Kidney (tissue), 14 donors: ENCODE data around the gene ZNF227. TPM values are rescaled to one million over a fixed set of nuclear protein-coding genes. Genes with fewer than 3 reads are reported as not detected.
"Not testable (repeated sequence)": the region's sequence is repeated elsewhere in the genome, so short reads cannot be mapped to it uniquely, and the experiment has no call there.

Experiments used
- DNase-seq, 5 donors: peaks; one replicate each; pipeline ENCODE4 v3.0.0-alpha.2; 2013 to 2020
- FAIRE-seq: peaks from 2 replicates; lab custom pipeline; 2012; peaks lifted over from hg19 to GRCh38; lab: Jason Lieb, UNC
- H3K27ac ChIP-seq, 2 donors: one replicate each; pipeline ENCODE4 v1.7.0; 2013; ENCODE audit warnings: low read depth in 2 of 2, low read length in 2 of 2, inconsistent platforms in 1 of 2
- H3K27me3 ChIP-seq: one replicate; pipeline ENCODE4 v1.7.1; 2013; ENCODE audit warnings: low read length, inconsistent platforms; ENCODE audit not compliant: control insufficient read depth, insufficient read depth
- H3K36me3 ChIP-seq, 3 donors: one replicate each; pipeline versions ENCODE4 v1.7.0 to v1.7.1; 2013; ENCODE audit warnings: low read length in 3 of 3, control low read depth in 1 of 3, inconsistent platforms in 1 of 3; ENCODE audit not compliant: insufficient read depth in 3 of 3, control insufficient read depth in 2 of 3
- H3K4me1 ChIP-seq, 3 donors: one replicate each; pipeline versions ENCODE4 v1.7.0 to v1.7.1; 2013; ENCODE audit warnings: low read length in 3 of 3, inconsistent platforms in 1 of 3, low read depth in 1 of 3; ENCODE audit not compliant: control insufficient read depth in 2 of 3, insufficient read depth in 2 of 3
- H3K4me3 ChIP-seq, 3 donors: one replicate each; pipeline versions ENCODE4 v1.7.0 to v1.8.1; 2013; ENCODE audit warnings: low read length in 3 of 3, control low read depth in 1 of 3, inconsistent platforms in 1 of 3
- H3K9ac ChIP-seq, 3 donors: one replicate each; pipeline versions ENCODE4 v1.7.0 to v1.7.1; 2013; ENCODE audit warnings: low read length in 3 of 3, control low read depth in 1 of 3, inconsistent platforms in 1 of 3
- H3K9me3 ChIP-seq, 3 donors: one replicate each; pipeline versions ENCODE4 v1.7.0 to v1.7.1; 2013; ENCODE audit warnings: low read length in 3 of 3, control low read depth in 1 of 3, inconsistent platforms in 1 of 3; ENCODE audit not compliant: control insufficient read depth in 2 of 3, insufficient read depth in 1 of 3
- intact Hi-C: fragments of 100-400 bp; cut with DNase I; formaldehyde crosslinking; loops from one replicate; pipeline ENCODE4 v1.11.1; 2022
- polyA plus RNA-seq: library from polyadenylated mRNA; stranded (reverse); fragments of 350-450 nt; fragmentation: Illumina TruSeq; extraction: RNeasy Lipid Tissue Mini Kit (QIAGEN cat#74804); gene quantifications from one replicate; pipeline ENCODE4 v1.2.3, GENCODE V29; 2014; ENCODE audit warnings: low read depth, low replicate concordance; ENCODE audit not compliant: insufficient read depth
- total RNA-seq: library from RNA; stranded (reverse); fragmentation: NEBNext Ultra II Directional; extraction: Animal tissue kit (Norgen Biotek cat#: 25700); gene quantifications from one replicate; pipeline ENCODE4 v1.2.1, GENCODE V29; 2021
- TF ChIP-seq, protein P1 (sequence below): IDR thresholded peaks from 3 replicates; pipeline ENCODE4 v1.5.1; 2012; ENCODE audit warnings: mild to moderate bottlenecking, moderate library complexity, borderline replicate concordance; ENCODE audit not compliant: insufficient read depth; ENCODE audit errors: extremely low read depth
- donor health status: control.
- donor health status: control.
- donor health status: control.
- donor health status: control.
- donor health status: control.
- donor health status: DM: yes; HTN: yes; CAD: no.
- donor health status: Normal renal cell carcinoma (clear cell type).

ZNF227 gene
- total and polyA plus RNA-seq, 2 donors from 2014 or later = 5.0 to 22.3 TPM

DNA sequence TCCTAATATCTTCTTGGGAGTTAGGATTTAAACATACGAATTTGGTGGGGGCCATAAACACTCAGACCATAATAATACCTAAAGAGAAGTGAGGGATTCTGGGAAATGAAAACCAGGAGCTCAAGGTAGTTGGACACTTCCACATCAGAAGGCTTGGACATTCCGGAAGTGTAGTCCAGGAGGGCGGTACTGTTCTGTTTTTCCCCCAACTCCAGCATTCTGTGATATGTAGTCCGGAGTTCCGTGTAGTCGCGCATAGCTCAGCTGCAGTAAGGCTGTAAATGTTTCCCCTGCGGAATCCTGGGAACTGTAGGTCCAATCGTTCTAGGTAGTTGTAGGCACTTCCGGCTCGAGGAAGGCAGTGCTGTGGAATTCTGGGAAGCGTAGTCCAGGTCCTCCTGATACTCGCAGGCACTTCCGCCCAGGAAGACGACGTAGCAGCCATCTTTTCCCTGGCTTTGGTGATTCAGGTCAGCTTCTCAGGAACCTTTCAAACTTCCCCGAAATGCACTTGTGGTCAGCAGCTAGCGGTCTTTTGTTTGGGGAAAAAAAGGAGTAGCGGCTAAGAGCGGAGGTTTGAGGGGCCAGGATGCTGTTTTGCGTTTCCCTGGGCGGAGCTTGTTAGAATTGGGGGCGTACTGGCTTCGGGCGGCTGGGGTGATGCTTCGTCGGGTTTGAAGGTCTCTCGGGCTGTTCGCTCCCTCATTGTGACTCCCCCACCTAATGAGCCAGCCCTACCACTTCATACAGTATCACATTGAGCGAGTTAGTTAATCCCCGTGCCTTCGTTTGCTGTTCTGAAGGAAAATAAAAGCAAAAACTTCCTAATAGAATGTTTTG is 47.4 kb upstream of the ZNF227 start, which contains the start of gene ZNF226:
TSS of gene ZNF226 (plus strand) at position 428 of the 840 bp plus-strand sequence. CDS start 4,981 bp downstream, outside the sequence.
- intact Hi-C loops = no loop called here
- peak; percentile 94 for FAIRE-seq
- Histone ChIP-seq H3K36me3 (peaks cover 10 to 21% (median 13%) of the 10 kb centered on the region in 3 donors), H3K27ac (peak within 1 kb of the TSS; percentile 76 to 77), H3K27me3 (no peaks in the 10 kb centered on the region), H3K9me3 (peaks cover under 1 to 31% (median 10%) of the 10 kb centered on the region in 3 donors), H3K9ac (peak within 1 kb of the TSS; percentile 76 to 87 (median 84)), H3K4me1 (peaks cover 0 to 5% (median 3%) of the 10 kb centered on the region in 3 donors), H3K4me3 (peak within 1 kb of the TSS; percentile 89 to 93 (median 91))
- TF ChIP-seq, protein P1, sequence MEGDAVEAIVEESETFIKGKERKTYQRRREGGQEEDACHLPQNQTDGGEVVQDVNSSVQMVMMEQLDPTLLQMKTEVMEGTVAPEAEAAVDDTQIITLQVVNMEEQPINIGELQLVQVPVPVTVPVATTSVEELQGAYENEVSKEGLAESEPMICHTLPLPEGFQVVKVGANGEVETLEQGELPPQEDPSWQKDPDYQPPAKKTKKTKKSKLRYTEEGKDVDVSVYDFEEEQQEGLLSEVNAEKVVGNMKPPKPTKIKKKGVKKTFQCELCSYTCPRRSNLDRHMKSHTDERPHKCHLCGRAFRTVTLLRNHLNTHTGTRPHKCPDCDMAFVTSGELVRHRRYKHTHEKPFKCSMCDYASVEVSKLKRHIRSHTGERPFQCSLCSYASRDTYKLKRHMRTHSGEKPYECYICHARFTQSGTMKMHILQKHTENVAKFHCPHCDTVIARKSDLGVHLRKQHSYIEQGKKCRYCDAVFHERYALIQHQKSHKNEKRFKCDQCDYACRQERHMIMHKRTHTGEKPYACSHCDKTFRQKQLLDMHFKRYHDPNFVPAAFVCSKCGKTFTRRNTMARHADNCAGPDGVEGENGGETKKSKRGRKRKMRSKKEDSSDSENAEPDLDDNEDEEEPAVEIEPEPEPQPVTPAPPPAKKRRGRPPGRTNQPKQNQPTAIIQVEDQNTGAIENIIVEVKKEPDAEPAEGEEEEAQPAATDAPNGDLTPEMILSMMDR = no peak
- DNase-seq = peak; percentile 94 to 99 (median 95)

DNA sequence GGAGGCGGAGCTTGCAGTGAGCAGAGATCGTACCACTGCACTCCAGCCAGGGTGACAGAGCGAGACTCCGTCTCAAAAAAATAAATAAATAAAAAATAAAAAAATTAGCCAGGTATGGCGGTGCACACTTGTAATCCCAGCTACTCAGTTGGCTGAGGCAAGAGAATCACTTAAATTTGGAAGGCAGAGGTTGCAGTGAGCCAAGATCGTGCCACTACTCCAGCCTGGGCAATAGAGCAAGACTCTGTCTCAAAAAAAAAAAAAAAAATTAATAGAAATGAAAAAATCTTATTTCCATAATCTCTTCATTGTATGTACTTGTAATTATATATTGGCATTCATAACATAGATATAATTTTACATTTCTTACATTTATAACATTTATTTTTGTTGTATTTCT is 41.7 kb upstream of the ZNF227 start:
- H3K27me3 ChIP-seq, H3K27ac ChIP-seq, H3K4me1 ChIP-seq, intact Hi-C loops, DNase-seq, H3K9ac ChIP-seq, H3K4me3 ChIP-seq: not testable (repeated sequence)
- Histone ChIP-seq H3K36me3 (peaks cover 46 to 70% (median 52%) of the 10 kb centered on the region in 3 donors), H3K9me3 (peaks cover 8 to 52% (median 39%) of the 10 kb centered on the region in 3 donors)
- peak; percentile 71 for FAIRE-seq

DNA sequence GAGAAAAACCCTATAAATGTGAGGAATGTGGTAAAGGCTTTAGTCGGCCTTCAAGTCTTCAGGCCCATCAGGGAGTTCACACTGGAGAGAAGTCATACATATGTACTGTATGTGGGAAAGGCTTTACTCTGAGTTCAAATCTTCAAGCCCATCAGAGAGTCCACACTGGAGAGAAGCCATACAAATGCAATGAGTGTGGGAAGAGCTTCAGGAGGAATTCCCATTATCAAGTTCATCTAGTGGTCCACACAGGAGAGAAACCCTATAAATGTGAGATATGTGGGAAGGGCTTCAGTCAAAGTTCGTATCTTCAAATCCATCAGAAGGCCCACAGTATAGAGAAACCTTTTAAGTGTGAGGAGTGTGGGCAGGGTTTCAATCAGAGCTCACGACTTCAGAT is 35.7 kb upstream of the ZNF227 start:
- H3K4me3 ChIP-seq = peak overlapping the region in 2 of 3 donors; percentile 0 to 9
- intact Hi-C loops = no loop called here
- TF ChIP-seq, protein P1 = no peak
- no peak overlapping the region for H3K27ac ChIP-seq
- H3K9me3 ChIP-seq = peaks cover 16 to 81% (median 60%) of the 10 kb centered on the region in 3 donors
- no peaks in the 10 kb centered on the region for H3K4me1 ChIP-seq
- no peaks in the 10 kb centered on the region for H3K27me3 ChIP-seq
- DNase-seq (no peak), FAIRE-seq (no peak)
- peaks cover 39 to 53% (median 46%) of the 10 kb centered on the region in 3 donors for H3K36me3 ChIP-seq
- H3K9ac ChIP-seq = no peak overlapping the region

DNA sequence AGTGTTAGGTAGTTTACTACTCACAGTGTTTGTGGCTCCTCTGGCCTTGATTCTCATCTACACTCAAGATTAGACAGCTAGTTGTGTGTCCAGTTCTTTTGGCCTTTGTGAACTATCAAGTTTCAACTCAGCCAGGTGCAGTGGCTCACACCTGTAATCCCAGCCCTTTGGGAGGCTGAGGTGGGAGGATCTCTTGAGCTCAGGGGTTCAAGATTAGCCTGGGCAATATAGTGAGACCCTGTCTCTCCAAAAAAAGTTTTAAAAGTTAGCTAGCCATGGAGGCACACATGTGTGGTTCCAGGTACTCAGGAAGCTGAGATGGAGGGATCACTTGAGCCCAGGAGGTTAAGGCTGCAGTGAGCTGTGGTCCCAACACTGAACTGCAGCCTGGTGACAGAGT is 31.4 kb upstream of the ZNF227 start:
- H3K9ac ChIP-seq = no peak overlapping the region
- H3K4me1 ChIP-seq = no peaks in the 10 kb centered on the region
- no peak for DNase-seq
- TF ChIP-seq, protein P1 = no peak
- H3K27me3 ChIP-seq = no peaks in the 10 kb centered on the region
- intact Hi-C loops = no loop called here
- no peak overlapping the region for H3K27ac ChIP-seq
- no peak overlapping the region for H3K4me3 ChIP-seq
- FAIRE-seq = no peak
- H3K36me3 ChIP-seq = peaks cover 9 to 11% (median 10%) of the 10 kb centered on the region in 3 donors
- peaks cover 10 to 62% (median 39%) of the 10 kb centered on the region in 3 donors for H3K9me3 ChIP-seq
